ENCODE measurements around the gene ZNF580.
A peak's percentile ranks its signal among the peaks of the same experiment; 100 is the strongest.

The ZNF580 gene, protein sequence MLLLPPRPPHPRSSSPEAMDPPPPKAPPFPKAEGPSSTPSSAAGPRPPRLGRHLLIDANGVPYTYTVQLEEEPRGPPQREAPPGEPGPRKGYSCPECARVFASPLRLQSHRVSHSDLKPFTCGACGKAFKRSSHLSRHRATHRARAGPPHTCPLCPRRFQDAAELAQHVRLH

DNA sequence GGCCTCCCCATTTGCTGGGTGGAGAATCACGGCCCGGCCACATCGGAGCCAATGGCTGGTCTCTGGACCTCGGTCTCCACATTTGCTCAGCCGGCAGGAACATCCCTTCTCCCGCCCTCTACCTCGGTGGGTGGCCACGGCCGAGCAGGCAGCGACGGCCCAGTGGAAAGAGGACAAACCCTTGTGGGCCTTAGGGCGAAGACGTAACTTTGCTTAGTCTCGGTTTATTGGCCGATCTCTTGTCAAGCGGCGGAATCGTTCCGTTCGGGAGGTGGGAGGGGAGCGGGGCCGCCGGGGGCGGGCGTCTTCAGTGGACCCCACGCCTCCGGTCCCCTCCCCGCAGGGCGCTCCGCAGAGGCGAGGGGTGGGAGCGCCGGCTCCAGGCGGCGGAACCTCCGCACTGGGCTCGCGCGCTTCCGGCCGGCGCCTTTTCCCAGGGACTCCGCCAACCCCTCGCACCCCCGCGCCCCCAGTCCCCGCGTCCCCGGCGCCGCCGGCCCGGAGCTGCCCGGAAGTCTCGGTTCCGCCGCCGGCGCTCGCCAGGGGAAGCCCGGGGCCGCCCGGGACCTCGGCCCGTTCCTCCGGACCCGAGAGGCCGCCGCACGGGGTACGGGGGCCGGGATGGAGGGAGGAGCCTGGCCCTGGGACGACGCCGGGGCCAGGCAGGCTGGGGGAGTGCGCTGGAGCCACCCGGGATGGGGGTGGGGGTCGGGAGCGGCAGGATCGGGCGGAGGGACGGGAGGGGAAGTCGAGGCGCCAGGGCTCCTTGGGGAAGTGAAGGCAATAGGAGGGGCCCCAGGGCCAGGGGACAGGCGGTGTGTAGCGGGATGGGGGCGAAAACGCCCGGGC is at the start of gene ZNF580:
Gene ZNF580, plus strand, starts transcription at position 426 of the 849 bp plus-strand sequence. CDS start 1,507 bp downstream, outside the sequence.
- Mint-ChIP-seq H3K27me3 (peaks cover 2% of the 10 kb centered on the region), H3K4me1 (peaks cover 75% of the 10 kb centered on the region), H3K27ac (peak within 1 kb of the TSS; percentile 94), H3K9me3 (no peaks in the 10 kb centered on the region), H3K36me3 (ENCODE audit: low read depth) (peaks cover 52% of the 10 kb centered on the region), H3K4me3 (peak within 1 kb of the TSS; percentile 94)
- peak; percentile 80 for DNase-seq
- peak; percentile 37 for ATAC-seq

DNA sequence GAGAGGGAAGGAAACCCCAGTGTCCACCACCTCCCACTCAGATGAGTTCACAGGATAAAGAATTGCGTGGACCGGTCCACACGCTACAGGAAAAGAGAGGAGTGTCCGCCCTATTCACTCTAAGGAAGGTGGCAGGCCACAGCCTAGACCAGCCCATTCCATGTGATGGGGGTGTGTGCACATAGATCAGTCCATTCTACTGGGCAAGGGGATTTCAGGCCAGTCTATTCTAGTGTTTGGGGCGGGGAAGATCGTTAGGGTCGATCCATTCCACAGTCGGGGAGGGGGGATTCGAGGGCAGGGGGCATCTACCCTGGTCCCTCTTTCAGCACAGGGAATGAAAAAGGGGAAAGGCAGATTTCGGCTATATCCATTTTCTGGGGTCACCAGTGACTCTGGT is 49.2 kb upstream of the ZNF580 start:
- no peak overlapping the region for H3K27ac Mint-ChIP-seq
- peaks cover 27% of the 10 kb centered on the region for H3K36me3 Mint-ChIP-seq (ENCODE audit: low read depth)
- H3K27me3 Mint-ChIP-seq, result no peaks in the 10 kb centered on the region
- H3K4me1 Mint-ChIP-seq, result peaks cover 17% of the 10 kb centered on the region
- ATAC-seq, result no peak
- no peak overlapping the region for H3K4me3 Mint-ChIP-seq
- DNase-seq, result no peak
- H3K9me3 Mint-ChIP-seq, result no peaks in the 10 kb centered on the region

DNA sequence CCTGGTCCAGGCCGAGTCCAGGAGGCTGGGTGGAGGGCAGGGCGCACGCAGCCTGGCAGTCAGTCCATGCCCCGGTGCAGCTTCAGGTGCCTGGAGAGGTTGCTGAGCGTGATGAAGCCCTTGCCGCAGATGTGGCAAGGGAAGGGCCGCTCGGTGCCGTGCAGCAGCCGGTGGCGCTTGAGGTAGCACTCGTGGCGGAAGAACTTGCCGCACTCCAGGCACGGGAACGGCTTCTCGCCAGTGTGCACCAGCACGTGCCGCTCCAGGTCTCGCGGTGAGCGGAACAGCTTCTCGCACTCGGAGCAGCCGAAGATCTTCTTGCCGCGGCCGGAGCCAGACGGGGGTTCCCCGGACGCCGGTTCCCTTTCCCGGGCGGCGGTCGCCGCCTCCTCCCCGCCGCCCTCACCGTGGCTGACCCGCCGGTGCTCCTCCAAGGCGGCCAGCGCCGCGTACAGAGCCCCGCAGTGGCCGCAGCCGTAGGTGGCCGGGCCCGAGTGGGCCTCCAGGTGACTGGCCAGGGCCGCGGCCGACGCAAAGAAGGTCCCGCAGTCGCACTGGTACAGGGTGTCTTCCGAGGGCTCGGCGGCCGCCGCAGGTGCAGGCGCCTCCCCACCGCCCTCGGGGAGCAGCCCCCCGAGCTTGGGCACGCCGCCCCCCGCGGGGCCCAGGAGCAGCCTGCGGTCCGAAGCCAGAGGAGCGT is 48.3 kb upstream of the ZNF580 start:
- Mint-ChIP-seq H3K9me3 (no peaks in the 10 kb centered on the region), H3K36me3 (ENCODE audit: low read depth) (peaks cover 32% of the 10 kb centered on the region), H3K27me3 (no peaks in the 10 kb centered on the region), H3K27ac (no peak overlapping the region), H3K4me1 (peaks cover 8% of the 10 kb centered on the region), H3K4me3 (no peak overlapping the region)
- ATAC-seq (peak; percentile 42), DNase-seq (no peak)

DNA sequence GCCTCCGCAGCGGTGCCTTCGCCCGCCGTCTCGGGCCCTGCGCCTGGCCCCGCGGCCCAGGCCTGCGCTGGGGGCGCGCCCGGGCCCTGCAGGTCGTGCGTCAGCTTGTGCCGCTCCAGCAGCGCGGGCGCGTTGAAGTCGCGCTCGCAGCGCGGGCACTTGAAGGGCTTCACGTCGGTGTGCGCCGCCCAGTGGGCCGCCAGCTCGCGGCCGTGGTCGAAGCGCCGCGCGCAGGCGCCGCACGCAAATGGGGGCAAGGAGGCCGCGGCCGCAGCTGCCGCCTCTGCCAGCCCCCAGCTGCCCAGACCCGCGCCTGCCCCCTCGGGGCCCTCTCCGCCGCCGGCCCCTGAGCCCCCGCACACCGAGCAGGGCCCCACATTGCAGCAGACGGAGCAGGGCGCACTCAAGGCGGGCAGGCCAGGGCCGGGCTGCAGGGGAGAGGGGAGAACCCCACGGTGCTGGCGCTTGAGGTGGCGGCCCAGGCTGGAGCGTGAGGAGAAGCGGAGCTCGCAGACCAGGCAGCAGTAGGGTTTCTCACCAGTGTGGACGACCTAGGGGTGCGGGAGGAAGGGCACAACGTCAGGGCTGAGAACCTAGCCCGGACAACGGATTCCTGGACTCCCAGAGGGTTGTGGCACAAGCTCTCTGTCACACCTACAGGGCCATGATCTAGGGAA is 47.6 kb upstream of the ZNF580 start:
- Mint-ChIP-seq H3K4me1 (peaks cover 7% of the 10 kb centered on the region), H3K36me3 (ENCODE audit: low read depth) (peaks cover 34% of the 10 kb centered on the region), H3K27me3 (no peaks in the 10 kb centered on the region), H3K4me3 (no peak overlapping the region), H3K27ac (no peak overlapping the region), H3K9me3 (no peaks in the 10 kb centered on the region)
- DNase-seq (no peak), ATAC-seq (no peak)

DNA sequence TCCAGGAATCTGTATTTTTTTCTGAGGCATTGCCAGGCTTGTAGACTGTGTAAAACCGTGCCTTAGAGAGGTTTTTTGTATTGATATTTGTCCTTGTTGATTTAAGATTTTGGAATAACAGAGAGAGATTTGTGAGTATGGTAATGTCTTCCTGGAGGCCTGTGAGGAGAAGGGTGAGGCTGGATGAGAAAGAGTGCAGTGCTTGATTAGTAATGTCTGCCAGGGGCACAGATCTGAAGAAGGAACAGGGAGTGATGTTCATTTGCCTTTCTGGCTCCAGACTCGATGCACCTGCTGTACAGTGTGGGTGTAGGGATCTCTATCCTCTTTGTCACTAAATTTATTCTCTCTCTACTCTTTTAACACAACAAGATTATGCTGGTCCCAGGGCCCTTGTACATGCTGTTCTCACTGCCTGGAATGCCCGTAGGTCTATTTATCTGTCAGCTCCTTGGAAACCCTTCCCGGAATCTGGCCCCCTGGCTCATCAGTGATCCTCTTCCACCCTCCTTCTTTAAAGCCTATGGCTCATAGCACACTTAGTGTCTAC is 45.7 kb upstream of the ZNF580 start:
- Mint-ChIP-seq H3K27ac (no peak overlapping the region), H3K9me3 (peaks cover 4% of the 10 kb centered on the region), H3K4me1 (peaks cover 9% of the 10 kb centered on the region), H3K27me3 (no peaks in the 10 kb centered on the region), H3K4me3 (no peak overlapping the region), H3K36me3 (ENCODE audit: low read depth) (peaks cover 38% of the 10 kb centered on the region)
- DNase-seq (no peak), ATAC-seq (no peak)

DNA sequence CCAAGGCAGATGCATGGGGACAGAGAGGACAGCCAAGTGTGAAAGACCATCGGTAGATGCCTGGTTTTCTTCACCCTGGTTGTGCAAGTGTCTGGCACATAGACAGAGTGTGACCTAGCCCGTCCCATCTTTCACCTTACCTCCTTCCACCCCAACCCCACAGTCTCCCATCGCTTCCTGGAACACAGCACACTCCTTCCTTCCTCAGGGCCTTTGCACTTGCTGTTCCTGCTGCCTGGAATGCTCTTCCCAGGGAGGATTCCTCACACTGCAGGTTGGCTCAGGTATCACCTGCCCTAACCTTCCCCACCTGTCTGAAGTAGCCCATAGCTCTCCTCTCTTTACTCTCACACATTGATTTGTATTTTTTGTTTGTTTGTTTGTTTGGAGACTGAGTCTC is 44.5 kb upstream of the ZNF580 start:
- DNase-seq, result no peak
- Mint-ChIP-seq H3K4me3 (no peak overlapping the region), H3K4me1 (peaks cover 13% of the 10 kb centered on the region), H3K27ac (no peak overlapping the region), H3K36me3 (ENCODE audit: low read depth) (peaks cover 38% of the 10 kb centered on the region), H3K9me3 (peaks cover 4% of the 10 kb centered on the region), H3K27me3 (no peaks in the 10 kb centered on the region)
- ATAC-seq, result no peak

DNA sequence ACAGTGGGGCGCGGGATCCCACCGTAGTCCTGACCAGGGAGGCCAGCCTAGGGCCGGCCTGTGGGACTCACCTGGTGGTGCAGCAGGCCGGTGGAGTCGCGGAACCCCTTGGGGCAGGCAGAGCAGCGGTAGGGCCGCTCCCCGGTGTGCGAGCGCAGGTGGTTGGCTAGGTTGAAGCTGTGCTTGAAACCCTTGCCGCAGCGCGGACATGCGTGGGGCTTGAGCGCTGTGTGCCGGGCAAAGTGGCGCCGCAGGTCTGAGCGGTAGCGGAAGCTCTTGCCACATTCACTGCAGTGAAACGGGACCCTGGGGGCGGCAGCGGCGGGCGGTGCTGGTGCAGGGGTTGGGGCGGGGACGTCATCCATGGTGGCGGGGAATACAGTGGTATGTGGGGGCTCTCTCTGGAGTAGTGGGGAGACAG is 43.3 kb upstream of the ZNF580 start:
- no peak for ATAC-seq
- H3K4me3 Mint-ChIP-seq, result no peak overlapping the region
- H3K27me3 Mint-ChIP-seq, result no peaks in the 10 kb centered on the region
- H3K36me3 Mint-ChIP-seq (ENCODE audit: low read depth), result peaks cover 33% of the 10 kb centered on the region
- H3K9me3 Mint-ChIP-seq, result peaks cover 4% of the 10 kb centered on the region
- H3K27ac Mint-ChIP-seq, result no peak overlapping the region
- no peak for DNase-seq
- H3K4me1 Mint-ChIP-seq, result peaks cover 18% of the 10 kb centered on the region

DNA sequence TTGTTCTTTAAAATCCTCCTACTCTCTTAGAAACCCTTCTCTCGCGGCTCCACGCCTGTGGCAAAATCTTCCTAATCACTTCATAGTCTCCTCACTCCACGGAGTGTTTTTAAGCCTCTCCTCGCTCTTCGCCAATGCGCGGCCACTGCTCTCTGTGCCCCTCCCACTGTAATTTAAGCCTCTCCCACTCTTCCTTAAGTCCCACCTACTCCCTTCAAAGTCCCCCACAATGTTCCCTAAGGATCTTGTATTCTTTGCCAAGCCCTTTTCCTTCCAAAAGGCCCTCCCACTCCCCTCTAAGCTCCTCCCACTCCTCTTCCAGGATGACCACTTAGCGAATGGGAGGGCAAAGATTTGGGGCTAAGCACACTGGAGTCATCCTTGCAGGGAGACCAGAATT is 42.8 kb upstream of the ZNF580 start:
- peaks cover 33% of the 10 kb centered on the region for H3K36me3 Mint-ChIP-seq (ENCODE audit: low read depth)
- DNase-seq (no peak), ATAC-seq (no peak)
- no peaks in the 10 kb centered on the region for H3K27me3 Mint-ChIP-seq
- no peak overlapping the region for H3K27ac Mint-ChIP-seq
- peaks cover 4% of the 10 kb centered on the region for H3K9me3 Mint-ChIP-seq
- H3K4me1 Mint-ChIP-seq, result peaks cover 18% of the 10 kb centered on the region
- no peak overlapping the region for H3K4me3 Mint-ChIP-seq

DNA sequence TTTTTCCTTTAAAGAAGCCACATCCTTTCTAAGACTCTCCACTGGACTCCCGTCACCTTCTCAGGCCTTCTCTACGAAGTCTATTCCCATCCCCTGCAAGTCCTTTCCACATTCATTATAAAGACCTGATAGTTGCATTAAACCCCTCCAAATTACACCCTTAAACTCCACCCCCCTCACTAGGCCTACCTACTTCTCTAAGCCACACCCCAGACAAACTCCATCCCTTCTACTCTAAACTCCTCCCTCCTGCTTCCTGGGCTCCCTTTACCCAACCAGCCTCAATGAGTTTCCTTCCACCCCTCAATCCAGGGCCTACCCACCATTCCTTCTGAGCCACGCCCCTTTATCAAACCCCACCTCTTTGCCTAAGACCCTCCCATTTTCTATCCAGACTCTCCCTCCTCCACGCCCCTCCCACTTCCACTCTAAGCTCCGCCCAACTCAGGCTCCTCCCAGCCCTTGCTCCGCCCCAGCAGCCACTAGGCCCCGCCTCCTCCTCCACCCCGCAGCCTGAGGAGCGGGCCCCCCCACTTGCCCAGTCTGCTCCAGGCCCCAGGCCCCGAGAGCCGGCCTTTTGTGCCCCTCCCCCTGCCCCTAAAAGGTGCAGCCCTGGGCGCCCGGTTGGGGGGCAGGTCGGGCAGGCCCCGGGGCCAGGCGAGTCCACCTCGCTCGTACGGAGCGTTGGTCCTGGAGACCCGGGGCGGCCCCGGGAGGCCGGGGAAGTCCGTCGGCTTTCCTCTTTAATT is 41.9 kb upstream of the ZNF580 start:
- DNase-seq (peak; percentile 94), ATAC-seq (peak; percentile 55)
- Mint-ChIP-seq H3K36me3 (ENCODE audit: low read depth) (peaks cover 30% of the 10 kb centered on the region), H3K9me3 (peaks cover 4% of the 10 kb centered on the region), H3K27me3 (no peaks in the 10 kb centered on the region), H3K4me3 (peak overlapping the region; percentile 97), H3K27ac (peak overlapping the region; percentile 99), H3K4me1 (peaks cover 23% of the 10 kb centered on the region)

DNA sequence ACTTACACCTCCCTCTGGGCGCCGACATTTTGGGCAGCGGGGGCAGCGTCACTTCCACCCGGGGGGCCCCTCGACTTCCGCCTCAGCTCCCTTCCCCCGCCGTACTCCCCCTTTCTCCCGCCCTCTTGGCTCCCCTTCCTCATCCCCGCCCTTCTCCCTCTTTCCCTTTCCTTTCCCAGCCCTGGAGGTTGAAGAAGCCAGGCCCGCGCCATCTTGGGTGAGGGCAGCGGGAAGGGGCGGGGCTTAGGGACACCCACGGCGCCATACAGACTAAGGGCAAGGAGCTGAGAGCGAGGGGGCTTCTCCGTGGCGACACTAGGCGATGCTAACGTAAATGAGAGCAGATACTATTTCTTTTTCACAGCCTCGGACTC is 41.3 kb upstream of the ZNF580 start, which contains the start of gene FIZ1:
Gene FIZ1, minus strand, starts transcription at position 50 of the 374 bp plus-strand sequence. CDS start 1,652 bp downstream, outside the sequence.
- Mint-ChIP-seq H3K4me3 (peak within 1 kb of the TSS; percentile 97), H3K4me1 (peaks cover 26% of the 10 kb centered on the region), H3K27me3 (no peaks in the 10 kb centered on the region), H3K9me3 (peaks cover 4% of the 10 kb centered on the region), H3K27ac (peak within 1 kb of the TSS; percentile 99), H3K36me3 (ENCODE audit: low read depth) (peaks cover 30% of the 10 kb centered on the region)
- peak; percentile 96 for DNase-seq
- ATAC-seq, result peak; percentile 72

DNA sequence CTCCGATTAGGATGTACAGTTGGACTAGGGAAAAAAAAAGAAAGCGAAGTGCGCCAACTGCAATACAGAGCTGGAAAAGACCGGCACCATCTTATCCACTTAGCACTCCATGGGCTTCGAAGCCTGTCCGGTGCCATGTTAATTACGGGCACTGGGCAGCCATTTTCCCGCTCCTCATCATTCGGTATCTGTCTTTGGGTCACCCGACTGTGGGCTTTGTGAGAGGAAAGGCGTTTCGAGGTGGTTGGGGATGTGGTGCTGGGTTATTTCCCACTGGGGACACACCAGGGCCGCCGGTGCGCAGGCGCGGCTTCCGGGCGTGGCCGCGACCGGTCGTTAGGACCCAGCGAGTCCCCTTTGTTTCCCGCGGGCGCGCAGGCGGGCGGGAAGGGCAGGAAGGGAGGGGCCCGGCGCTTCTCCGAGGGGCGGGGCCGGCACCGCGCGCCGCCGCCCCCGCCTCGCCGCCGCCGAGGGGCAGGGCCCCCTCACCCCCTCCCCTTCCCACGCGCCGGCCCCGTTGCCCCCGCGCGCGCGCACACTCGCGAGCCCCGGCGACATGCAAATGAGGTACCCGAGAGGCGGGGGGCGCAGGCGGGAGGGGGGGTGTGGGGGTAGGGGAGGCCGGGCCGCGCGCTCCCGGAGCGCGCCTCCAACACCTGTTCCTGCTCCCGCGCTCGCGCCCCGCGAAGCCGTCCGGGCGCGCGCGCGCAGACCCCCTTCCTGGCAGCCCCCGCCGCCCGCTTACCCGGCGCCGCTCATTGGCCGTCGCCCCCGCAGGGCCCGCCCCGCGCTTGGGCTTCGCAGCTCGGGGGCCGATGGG is 40.8 kb upstream of the ZNF580 start, which contains the start of gene ZNF524:
Gene ZNF524, plus strand, starts transcription at position 447 of the 820 bp plus-strand sequence. CDS start 1,825 bp downstream, outside the sequence.
- Mint-ChIP-seq H3K27me3 (no peaks in the 10 kb centered on the region), H3K27ac (peak within 1 kb of the TSS; percentile 99), H3K4me3 (peak within 1 kb of the TSS; percentile 97), H3K36me3 (ENCODE audit: low read depth) (peaks cover 26% of the 10 kb centered on the region), H3K9me3 (peaks cover 4% of the 10 kb centered on the region), H3K4me1 (peaks cover 31% of the 10 kb centered on the region)
- peak; percentile 86 for DNase-seq
- peak; percentile 48 for ATAC-seq

DNA sequence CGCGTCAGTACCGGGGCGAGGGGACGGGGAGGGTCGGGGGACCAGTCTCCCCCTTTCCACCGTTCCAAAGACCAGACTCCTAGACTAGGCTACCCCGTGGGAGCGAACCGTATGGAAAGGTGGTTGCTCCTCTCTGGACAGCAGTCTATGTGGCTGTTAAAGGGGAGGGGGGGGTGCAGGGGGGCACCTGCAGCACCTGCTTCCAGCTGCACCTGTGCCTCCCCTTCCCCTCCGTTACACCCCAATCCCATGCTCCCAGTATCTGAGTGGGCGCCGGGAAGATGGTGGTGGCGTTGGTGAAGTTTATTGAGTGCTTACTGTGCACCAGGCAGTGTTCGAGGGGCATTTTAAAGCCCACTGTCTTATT is 40.2 kb upstream of the ZNF580 start:
- Mint-ChIP-seq H3K36me3 (ENCODE audit: low read depth) (peaks cover 20% of the 10 kb centered on the region), H3K27ac (peak overlapping the region; percentile 71), H3K4me1 (peaks cover 31% of the 10 kb centered on the region), H3K4me3 (peak overlapping the region; percentile 82), H3K27me3 (no peaks in the 10 kb centered on the region), H3K9me3 (peaks cover 4% of the 10 kb centered on the region)
- DNase-seq (no peak), ATAC-seq (no peak)

DNA sequence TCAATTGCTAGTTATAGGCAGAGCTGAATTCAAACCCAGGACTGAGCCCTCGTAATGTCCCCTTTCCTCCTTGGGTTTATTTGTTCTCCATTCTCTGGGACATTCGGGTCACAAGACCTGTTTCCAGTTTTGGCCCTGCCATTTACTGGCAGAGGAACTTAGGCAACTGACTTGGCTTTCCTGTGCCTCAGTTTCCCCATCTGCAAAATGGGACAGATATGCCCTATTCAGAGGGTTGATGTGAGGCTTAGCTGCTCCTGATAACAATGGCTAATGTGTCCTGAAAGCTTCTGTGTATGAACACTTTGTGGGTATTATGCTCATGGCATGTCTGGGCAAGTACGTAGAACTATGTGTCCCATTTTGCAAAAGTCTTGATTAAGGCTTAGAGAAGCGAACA is 39.7 kb upstream of the ZNF580 start:
- Mint-ChIP-seq H3K27me3 (no peaks in the 10 kb centered on the region), H3K36me3 (ENCODE audit: low read depth) (peaks cover 17% of the 10 kb centered on the region), H3K27ac (peak overlapping the region; percentile 71), H3K9me3 (peaks cover 4% of the 10 kb centered on the region), H3K4me1 (peaks cover 35% of the 10 kb centered on the region), H3K4me3 (peak overlapping the region; percentile 82)
- DNase-seq, result no peak
- ATAC-seq, result no peak

Data from activated naive CD8-positive, alpha-beta T cell treated with anti-CD3 and anti-CD28 coated beads, Interleukin-2, amount 50 U/mL, for 24 hours (primary cell).